Measurements from ENCODE around the gene HPS4.
A peak's percentile ranks its signal among the peaks of the same experiment; 100 is the strongest.
"Not testable (repeated sequence)": the region's sequence is repeated elsewhere in the genome, so short reads cannot be mapped to it uniquely, and the experiment has no call there.

HPS4 gene

GRCh38 chr22:26408562-26409220 is 74.9 kb downstream of the HPS4 start:
- not testable (repeated sequence) for DNase-seq

- peak; percentile 50 for DNase-seq
These were observed 77.5 kb downstream of the HPS4 start for GRCh38 chr22:26406118-26406517.

- DNase-seq, result no peak
These were observed 78.6 kb downstream of the HPS4 start for GRCh38 chr22:26404851-26405421.

- no peak for DNase-seq
These were observed 81.9 kb downstream of the HPS4 start for GRCh38 chr22:26401726-26402125.

All from NCI-H510A treated with DMSO at 0.1 percent for 48 hours (cell line).